ENCODE results near the gene PRMT5. TPM values are rescaled to one million over a fixed set of nuclear protein-coding genes. Genes with fewer than 3 reads are reported as not detected.
"Not testable (repeated sequence)": the region's sequence is repeated elsewhere in the genome, so short reads cannot be mapped to it uniquely, and the experiment has no call there.

PRMT5 gene
- total RNA-seq, 1 donor from 2014 or later: 152 TPM

GRCh38 chr14:22965916-22966782, 37.0 kb upstream of the PRMT5 start:
- not testable (repeated sequence) for H3K36me3 Mint-ChIP-seq (ENCODE audit: low read depth); H3K27ac Mint-ChIP-seq

GRCh38 chr14:22962061-22962676, 33.0 kb upstream of the PRMT5 start:
- no peak overlapping the region for H3K4me3 Mint-ChIP-seq (ENCODE audit: low read depth)
- intact Hi-C loops (cut with micrococcal nuclease): no loop called here

More at GRCh38 chr14:22965916-22966782, 37.0 kb upstream of the PRMT5 start:
- H3K9me3 Mint-ChIP-seq; H3K4me1 Mint-ChIP-seq (ENCODE audit: low read depth); H3K27me3 Mint-ChIP-seq (ENCODE audit: low read depth); DNase-seq (ENCODE audit: low spot score); intact Hi-C loops (cut with micrococcal nuclease); H3K4me3 Mint-ChIP-seq (ENCODE audit: low read depth): not testable (repeated sequence)

GRCh38 chr14:22955702-22956569, 26.8 kb upstream of the PRMT5 start:
- Mint-ChIP-seq H3K4me1 (ENCODE audit: low read depth) (peaks cover 16% of the 10 kb centered on the region), H3K4me3 (ENCODE audit: low read depth) (peak overlapping the region; percentile 87), H3K27ac (peak overlapping the region; percentile 79), H3K9me3 (no peaks in the 10 kb centered on the region), H3K27me3 (ENCODE audit: low read depth) (peaks cover 1% of the 10 kb centered on the region), H3K36me3 (ENCODE audit: low read depth) (peaks cover 24% of the 10 kb centered on the region)
- DNase-seq (ENCODE audit: low spot score): no peak
- intact Hi-C loops (cut with micrococcal nuclease): no loop called here

More at GRCh38 chr14:22962061-22962676, 33.0 kb upstream of the PRMT5 start:
- no peak for DNase-seq (ENCODE audit: low spot score)
- H3K27me3 Mint-ChIP-seq (ENCODE audit: low read depth): peaks cover 3% of the 10 kb centered on the region
- no peaks in the 10 kb centered on the region for H3K9me3 Mint-ChIP-seq
- no peak overlapping the region for H3K27ac Mint-ChIP-seq
- H3K36me3 Mint-ChIP-seq (ENCODE audit: low read depth): no peaks in the 10 kb centered on the region
- H3K4me1 Mint-ChIP-seq (ENCODE audit: low read depth): no peaks in the 10 kb centered on the region

- H3K4me3 Mint-ChIP-seq (ENCODE audit: low read depth): no peak overlapping the region
- intact Hi-C loops (cut with micrococcal nuclease): no loop called here
These were observed 23.2 kb upstream of the PRMT5 start for GRCh38 chr14:22952418-22952817.

GRCh38 chr14:22951795-22952194, 22.6 kb upstream of the PRMT5 start:
- DNase-seq (ENCODE audit: low spot score); H3K9me3 Mint-ChIP-seq; H3K27me3 Mint-ChIP-seq (ENCODE audit: low read depth); H3K4me3 Mint-ChIP-seq (ENCODE audit: low read depth); intact Hi-C loops (cut with micrococcal nuclease); H3K27ac Mint-ChIP-seq: not testable (repeated sequence)
- Mint-ChIP-seq H3K4me1 (ENCODE audit: low read depth) (peaks cover 16% of the 10 kb centered on the region), H3K36me3 (ENCODE audit: low read depth) (peaks cover 48% of the 10 kb centered on the region)

More at GRCh38 chr14:22952418-22952817, 23.2 kb upstream of the PRMT5 start:
- Mint-ChIP-seq H3K27ac (no peak overlapping the region), H3K4me1 (ENCODE audit: low read depth) (peaks cover 16% of the 10 kb centered on the region), H3K27me3 (ENCODE audit: low read depth) (no peaks in the 10 kb centered on the region), H3K9me3 (no peaks in the 10 kb centered on the region), H3K36me3 (ENCODE audit: low read depth) (peaks cover 43% of the 10 kb centered on the region)
- no peak for DNase-seq (ENCODE audit: low spot score)

- H3K9me3 Mint-ChIP-seq: no peaks in the 10 kb centered on the region
- H3K27ac Mint-ChIP-seq: no peak overlapping the region
- H3K4me3 Mint-ChIP-seq (ENCODE audit: low read depth): no peak overlapping the region
- H3K4me1 Mint-ChIP-seq (ENCODE audit: low read depth): no peaks in the 10 kb centered on the region
- intact Hi-C loops (cut with micrococcal nuclease): no loop called here
- DNase-seq (ENCODE audit: low spot score): no peak
- H3K27me3 Mint-ChIP-seq (ENCODE audit: low read depth): no peaks in the 10 kb centered on the region
- H3K36me3 Mint-ChIP-seq (ENCODE audit: low read depth): peaks cover 46% of the 10 kb centered on the region
These were observed 16.5 kb upstream of the PRMT5 start for GRCh38 chr14:22945642-22946041.

- Mint-ChIP-seq H3K27me3 (ENCODE audit: low read depth) (no peaks in the 10 kb centered on the region), H3K4me3 (ENCODE audit: low read depth) (no peak overlapping the region), H3K9me3 (no peaks in the 10 kb centered on the region), H3K4me1 (ENCODE audit: low read depth) (no peaks in the 10 kb centered on the region), H3K36me3 (ENCODE audit: low read depth) (peaks cover 17% of the 10 kb centered on the region), H3K27ac (no peak overlapping the region)
- DNase-seq (ENCODE audit: low spot score): no peak
- intact Hi-C loops (cut with micrococcal nuclease): no loop called here
These were observed 10.5 kb upstream of the PRMT5 start for GRCh38 chr14:22939684-22940083.

- Mint-ChIP-seq H3K36me3 (ENCODE audit: low read depth) (peaks cover 4% of the 10 kb centered on the region), H3K4me3 (ENCODE audit: low read depth) (no peak overlapping the region), H3K4me1 (ENCODE audit: low read depth) (peaks cover 3% of the 10 kb centered on the region), H3K27me3 (ENCODE audit: low read depth) (no peaks in the 10 kb centered on the region), H3K27ac (no peak overlapping the region), H3K9me3 (no peaks in the 10 kb centered on the region)
- DNase-seq (ENCODE audit: low spot score): no peak
- intact Hi-C loops (cut with micrococcal nuclease): no loop called here
These were observed 6.0 kb upstream of the PRMT5 start for GRCh38 chr14:22935156-22935555.

GRCh38 chr14:22932146-22932545, 3.0 kb upstream of the PRMT5 start:
- Mint-ChIP-seq H3K4me1 (ENCODE audit: low read depth) (peaks cover 13% of the 10 kb centered on the region), H3K27ac (no peak overlapping the region), H3K36me3 (ENCODE audit: low read depth) (peaks cover 7% of the 10 kb centered on the region), H3K4me3 (ENCODE audit: low read depth) (no peak overlapping the region), H3K27me3 (ENCODE audit: low read depth) (no peaks in the 10 kb centered on the region), H3K9me3 (no peaks in the 10 kb centered on the region)
- intact Hi-C loops (cut with micrococcal nuclease): no loop called here
- no peak for DNase-seq (ENCODE audit: low spot score)

- no peaks in the 10 kb centered on the region for H3K9me3 Mint-ChIP-seq
- H3K36me3 Mint-ChIP-seq (ENCODE audit: low read depth): peaks cover 22% of the 10 kb centered on the region
- no peak overlapping the region for H3K27ac Mint-ChIP-seq
- no peak for DNase-seq (ENCODE audit: low spot score)
- no peak overlapping the region for H3K4me3 Mint-ChIP-seq (ENCODE audit: low read depth)
- peaks cover 27% of the 10 kb centered on the region for H3K4me1 Mint-ChIP-seq (ENCODE audit: low read depth)
- H3K27me3 Mint-ChIP-seq (ENCODE audit: low read depth): no peaks in the 10 kb centered on the region
- intact Hi-C loops (cut with micrococcal nuclease): loop anchor here (1.0 to 5.0 kb wide), 8 partner anchors 11 to 392 kb away; partner anchors contain the start of genes DAD1, HAUS4, PABPN1 and RBM23
These were observed 787 bp upstream of the PRMT5 start for GRCh38 chr14:22929961-22930364.

- intact Hi-C loops (cut with micrococcal nuclease): loop anchor here (1.0 to 5.0 kb wide), 7 partner anchors 9 to 394 kb away; partner anchors contain the start of genes DAD1, HAUS4, PABPN1 and RBM23
- DNase-seq (ENCODE audit: low spot score): peak; percentile 22
- Mint-ChIP-seq H3K9me3 (no peaks in the 10 kb centered on the region), H3K27ac (no peak overlapping the region), H3K4me1 (ENCODE audit: low read depth) (peaks cover 27% of the 10 kb centered on the region), H3K27me3 (ENCODE audit: low read depth) (no peaks in the 10 kb centered on the region), H3K36me3 (ENCODE audit: low read depth) (peaks cover 37% of the 10 kb centered on the region), H3K4me3 (ENCODE audit: low read depth) (no peak overlapping the region)
These were observed 706 bp downstream of the PRMT5 start for GRCh38 chr14:22928237-22929103.

- intact Hi-C loops (cut with micrococcal nuclease): loop anchor here (5.0 kb wide), 2 partner anchors 369 to 396 kb away; partner anchors contain the start of gene PABPN1
- peaks cover 51% of the 10 kb centered on the region for H3K36me3 Mint-ChIP-seq (ENCODE audit: low read depth)
- no peak for DNase-seq (ENCODE audit: low spot score)
- H3K9me3 Mint-ChIP-seq: no peaks in the 10 kb centered on the region
- H3K27ac Mint-ChIP-seq: no peak overlapping the region
- H3K4me3 Mint-ChIP-seq (ENCODE audit: low read depth): no peak overlapping the region
- H3K4me1 Mint-ChIP-seq (ENCODE audit: low read depth): peaks cover 27% of the 10 kb centered on the region
- H3K27me3 Mint-ChIP-seq (ENCODE audit: low read depth): no peaks in the 10 kb centered on the region
These were observed 2.9 kb downstream of the PRMT5 start for GRCh38 chr14:22926316-22926715.

Measured in activated T-helper 2 cell treated with anti-CD3 and anti-CD28 coated beads, Interferon-gamma antibody, Interleukin-2, Interleukin-4, amounts not matched to agents 10 μg/mL and 5 μg/mL and 100 μg/mL, durations not matched to agents 14 hours and 24 hours and 36 hours (primary cell).